Ishikawa (cell line): ENCODE measurements around the gene STAT1.

Experiments
- CEBPB ChIP-seq: IDR thresholded peaks from 2 replicates; pipeline ENCODE4 v1.6.1; 2012
- CREB1 ChIP-seq: IDR thresholded peaks from 2 replicates; pipeline ENCODE4 v1.6.1; 2012; ENCODE audit warnings: low read depth
- EGR1 ChIP-seq: IDR thresholded peaks from 2 replicates; pipeline ENCODE4 v1.6.1; 2012
- EP300 ChIP-seq: IDR thresholded peaks from 2 replicates; pipeline ENCODE4 v1.6.1; 2012; ENCODE audit warnings: borderline replicate concordance
- FOXM1 ChIP-seq: IDR thresholded peaks from 2 replicates; pipeline ENCODE4 v1.6.1; 2012; ENCODE audit warnings: low read depth, borderline replicate concordance
- MAX ChIP-seq: IDR thresholded peaks from 2 replicates; pipeline ENCODE4 v1.6.1; 2012
- NFIC ChIP-seq: IDR thresholded peaks from 2 replicates; pipeline ENCODE4 v1.6.1; 2012
- RAD21 ChIP-seq: IDR thresholded peaks from 2 replicates; pipeline ENCODE4 v1.6.1; 2012; ENCODE audit warnings: low read depth
- REST ChIP-seq: IDR thresholded peaks from 2 replicates; pipeline ENCODE4 v1.6.1; 2012; ENCODE audit warnings: low read depth, mild to moderate bottlenecking
- TAF1 ChIP-seq: IDR thresholded peaks from 2 replicates; pipeline ENCODE4 v1.6.1; 2012; ENCODE audit warnings: low read depth, mild to moderate bottlenecking
- TEAD4 ChIP-seq: IDR thresholded peaks from 2 replicates; pipeline ENCODE4 v1.6.1; 2012
- USF1 ChIP-seq: IDR thresholded peaks from 2 replicates; pipeline ENCODE4 v1.6.1; 2012
- YY1 ChIP-seq: IDR thresholded peaks from 2 replicates; pipeline ENCODE4 v1.6.1; 2012; ENCODE audit warnings: low read depth
- ZBTB7A ChIP-seq: IDR thresholded peaks from 2 replicates; pipeline ENCODE4 v1.6.1; 2012; ENCODE audit warnings: low read depth

- TF ChIP-seq EGR1 = no peak
- no peak for TF ChIP-seq REST
- no peak for TF ChIP-seq CEBPB
- TF ChIP-seq FOXM1 = no peak
- no peak for TF ChIP-seq MAX
- TF ChIP-seq USF1 = no peak
- TF ChIP-seq TEAD4 = no peak
- no peak for TF ChIP-seq NFIC
- TF ChIP-seq RAD21 = no peak
- TF ChIP-seq CREB1 = no peak
- TF ChIP-seq ZBTB7A = no peak
- no peak for TF ChIP-seq EP300
- TF ChIP-seq TAF1 = no peak
- TF ChIP-seq YY1 = no peak
These were observed 1.9 kb upstream of the STAT1 start for GRCh38 chr2:191015831-191016230.
